GM19468 (cell line): Measurements from ENCODE around the gene CCDC27.

ENCODE experiments used
- ATAC-seq: cut with Tn5 transposase; IDR thresholded peaks from one replicate; pipeline ENCODE4 v1.9.1; 2021; ENCODE audit warnings: mild to moderate bottlenecking, moderate library complexity, moderate number of reproducible peaks; ENCODE audit not compliant: unreplicated experiment; ENCODE audit errors: extremely low read depth

The CCDC27 gene

DNA sequence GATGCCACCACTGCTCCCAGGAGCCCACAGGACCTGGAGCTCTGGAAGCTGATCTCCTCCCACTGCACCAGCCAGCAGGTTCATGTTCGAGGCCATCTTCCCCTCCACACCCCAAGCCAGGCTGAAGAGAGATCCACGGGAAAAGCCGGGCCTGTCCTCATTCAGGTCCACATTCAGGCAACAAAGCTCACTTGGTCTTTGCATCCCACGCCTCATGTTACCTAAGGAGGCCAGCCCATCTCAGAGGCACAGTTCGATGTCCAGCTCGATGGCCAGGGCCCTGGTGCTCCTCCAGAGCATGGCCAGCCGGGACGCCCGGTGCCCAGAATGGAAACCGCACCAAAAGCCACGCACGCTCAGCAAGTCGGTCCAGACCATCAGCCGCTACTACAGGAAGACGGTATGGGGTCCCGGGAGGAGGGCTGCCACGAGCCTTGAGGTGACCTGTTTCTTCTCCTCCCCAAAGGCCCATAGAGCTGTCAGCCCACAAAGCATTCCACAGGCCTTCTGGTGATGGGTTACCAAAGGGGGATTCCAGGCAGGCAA is at the start of gene CCDC27:
Gene CCDC27, plus strand, starts transcription at position 51 of the 546 bp plus-strand sequence. Its CDS starts 32 bp downstream, at position 83.
- no peak for ATAC-seq

DNA sequence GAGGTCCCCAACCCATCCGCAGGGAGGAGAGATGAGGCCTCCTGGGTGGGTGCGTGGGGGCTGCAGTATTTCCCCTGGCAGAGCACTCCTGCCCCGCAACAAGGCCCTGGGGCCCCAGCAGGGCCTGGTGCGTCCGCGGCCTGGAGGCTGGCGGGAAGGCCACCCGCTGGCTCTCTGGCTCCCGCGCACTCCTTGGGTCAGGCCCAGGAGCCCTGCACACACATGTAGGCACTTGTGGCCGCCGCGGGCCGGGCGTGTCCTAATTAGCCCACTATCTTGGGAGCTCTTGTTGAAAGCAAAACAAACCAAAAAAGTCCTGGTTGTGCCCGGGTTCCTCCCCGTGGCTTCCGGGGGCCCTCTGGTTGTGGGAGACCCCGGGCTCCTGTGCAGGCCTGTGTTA is 49.7 kb upstream of the CCDC27 start:
- no peak for ATAC-seq

DNA sequence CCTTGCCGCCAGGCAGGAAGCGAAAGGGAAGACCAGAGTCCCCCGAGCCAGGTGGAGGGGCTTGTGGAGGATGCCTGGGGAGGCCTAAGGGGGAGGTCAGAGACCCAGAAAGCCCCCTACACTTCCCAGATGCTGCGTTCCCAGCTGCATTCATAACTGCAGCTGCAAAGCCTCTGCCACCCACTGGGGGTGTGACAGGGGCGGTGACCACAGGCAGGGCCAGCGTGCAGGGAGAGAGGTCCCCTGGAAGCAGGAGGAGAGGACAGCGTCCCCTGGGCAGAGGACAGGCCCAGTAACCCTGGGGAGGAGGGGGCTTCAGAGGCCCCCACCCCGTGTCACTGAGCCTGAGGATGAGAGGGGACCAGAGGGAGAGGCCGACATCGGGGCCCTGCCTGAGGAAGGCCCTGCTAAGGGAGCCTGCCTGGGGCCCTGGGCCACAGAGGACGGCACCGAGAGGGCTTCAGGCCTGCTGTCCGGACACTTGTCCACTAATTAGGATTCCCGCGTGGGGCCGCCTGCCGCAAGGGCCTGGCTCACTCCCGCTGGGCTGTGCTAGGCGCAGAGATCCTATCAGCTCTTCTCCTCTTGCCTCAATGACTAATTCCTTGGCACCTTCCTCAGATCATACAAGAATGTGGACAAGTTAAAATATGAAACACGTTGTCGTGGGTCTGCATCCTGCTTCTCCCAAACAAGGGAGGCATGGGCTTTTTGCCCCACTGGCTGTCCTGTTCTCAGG is 49.1 kb upstream of the CCDC27 start:
- no peak for ATAC-seq

DNA sequence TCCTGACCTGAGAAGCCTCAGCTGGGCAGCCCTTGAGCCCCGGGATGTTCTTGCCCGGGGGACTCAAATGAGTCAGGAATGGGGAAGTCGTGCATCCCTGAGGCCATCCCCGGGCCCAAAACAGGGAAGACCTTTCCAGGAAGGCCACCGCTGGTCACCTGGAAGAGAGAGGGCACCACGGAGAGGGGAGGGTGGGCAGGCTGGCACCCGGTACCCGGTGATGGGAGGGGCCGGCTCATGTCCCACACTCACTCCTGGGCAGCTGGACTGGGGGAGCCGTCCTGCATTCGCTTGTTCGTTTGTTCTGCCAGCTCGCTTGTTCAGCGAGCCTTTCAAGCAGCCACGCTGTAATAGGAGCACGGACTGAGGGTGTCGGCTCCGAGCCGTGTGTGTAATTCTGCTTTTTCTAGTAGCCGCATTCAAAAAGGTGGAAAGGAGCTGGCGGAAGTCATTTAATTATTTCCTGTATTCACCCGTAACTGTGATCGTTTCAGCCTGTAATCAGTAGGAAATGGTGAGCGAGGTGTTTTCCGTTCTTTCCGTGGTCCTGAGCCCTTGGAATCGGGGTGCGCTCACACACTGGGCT is 48.4 kb upstream of the CCDC27 start:
- no peak for ATAC-seq

DNA sequence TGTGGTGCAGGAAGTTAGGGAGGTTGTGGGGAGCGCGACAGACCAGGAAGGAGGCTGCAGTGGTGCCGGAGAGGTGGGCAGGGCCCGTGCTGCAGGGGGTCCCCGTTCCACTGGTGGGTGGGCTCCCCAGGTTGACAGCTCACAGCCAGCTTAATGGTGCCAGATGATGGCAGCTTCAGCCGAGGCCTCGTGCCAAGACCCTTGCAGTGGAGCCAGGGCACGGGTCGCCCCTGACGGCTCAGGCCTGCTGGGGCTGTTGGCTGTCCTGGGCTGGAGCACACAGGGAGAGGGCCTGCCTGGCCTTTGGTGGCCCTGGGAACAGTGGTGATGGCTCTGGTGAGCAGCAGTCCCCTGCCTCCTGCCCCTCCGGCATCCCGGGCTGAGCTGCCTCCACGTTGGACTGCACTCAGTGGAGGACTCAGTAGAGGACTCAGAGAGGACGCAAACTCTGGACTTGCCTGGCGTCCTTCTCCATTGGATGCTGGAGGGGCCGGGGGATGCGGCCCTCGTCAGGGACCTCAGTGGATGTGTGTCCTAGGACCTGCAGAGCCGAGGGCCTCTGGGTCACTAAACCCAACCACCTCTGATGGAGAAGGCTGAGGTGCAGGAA is 46.8 kb upstream of the CCDC27 start:
- no peak for ATAC-seq

DNA sequence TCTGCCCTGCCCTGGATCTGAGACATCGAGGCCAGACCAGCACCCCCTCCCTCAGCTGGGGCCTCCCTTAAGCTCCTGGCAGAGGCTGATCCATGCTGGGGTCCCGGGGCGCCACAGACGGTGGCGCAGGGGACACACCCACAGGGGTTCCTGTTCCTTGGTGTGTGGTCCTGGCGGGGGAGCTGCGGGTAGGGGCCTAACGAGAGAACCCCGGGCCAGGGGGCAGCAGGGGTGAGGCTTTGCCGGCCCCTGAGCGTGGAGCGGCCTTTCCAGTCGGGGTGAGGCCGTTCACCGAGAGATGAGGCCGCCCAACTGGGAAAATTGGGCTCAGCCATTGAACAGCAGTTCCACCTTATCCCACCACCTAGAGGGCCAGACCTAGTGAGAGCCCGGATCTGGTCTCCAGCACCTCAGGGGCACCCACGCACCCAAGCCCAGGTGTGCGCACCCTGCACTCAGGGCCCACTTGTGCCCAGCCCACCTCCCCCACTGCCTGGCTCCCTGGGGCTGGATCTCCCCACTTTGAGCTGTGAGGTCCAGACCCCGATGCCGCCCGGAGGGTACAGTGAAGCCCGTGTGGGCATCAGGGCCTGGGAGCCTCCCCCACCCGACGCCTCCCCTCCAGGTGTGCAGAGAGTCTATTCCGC is 45.5 kb upstream of the CCDC27 start:
- no peak for ATAC-seq

DNA sequence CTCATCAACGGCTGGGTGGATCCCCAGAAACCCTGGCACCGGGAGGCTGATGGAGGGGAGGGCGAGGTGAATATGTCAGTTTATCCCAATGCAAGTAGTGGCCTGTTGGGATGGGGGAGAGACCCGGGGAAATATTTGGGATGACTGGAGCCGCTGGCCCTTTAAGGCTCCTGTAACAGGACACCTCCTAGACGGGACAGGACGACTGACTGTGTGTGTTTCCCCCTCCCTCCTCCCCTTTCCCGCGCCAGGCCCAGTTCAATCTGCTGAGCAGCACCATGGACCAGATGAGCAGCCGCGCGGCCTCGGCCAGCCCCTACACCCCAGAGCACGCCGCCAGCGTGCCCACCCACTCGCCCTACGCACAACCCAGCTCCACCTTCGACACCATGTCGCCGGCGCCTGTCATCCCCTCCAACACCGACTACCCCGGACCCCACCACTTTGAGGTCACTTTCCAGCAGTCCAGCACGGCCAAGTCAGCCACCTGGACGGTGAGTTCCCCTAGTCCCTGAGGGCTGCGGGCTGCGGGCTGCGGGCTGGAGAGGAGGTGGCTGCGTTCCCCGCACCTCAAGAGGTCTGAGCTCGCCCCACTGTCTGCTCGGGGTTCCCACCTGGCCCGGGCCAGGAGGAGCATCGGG is 44.8 kb upstream of the CCDC27 start:
- ATAC-seq = no peak

DNA sequence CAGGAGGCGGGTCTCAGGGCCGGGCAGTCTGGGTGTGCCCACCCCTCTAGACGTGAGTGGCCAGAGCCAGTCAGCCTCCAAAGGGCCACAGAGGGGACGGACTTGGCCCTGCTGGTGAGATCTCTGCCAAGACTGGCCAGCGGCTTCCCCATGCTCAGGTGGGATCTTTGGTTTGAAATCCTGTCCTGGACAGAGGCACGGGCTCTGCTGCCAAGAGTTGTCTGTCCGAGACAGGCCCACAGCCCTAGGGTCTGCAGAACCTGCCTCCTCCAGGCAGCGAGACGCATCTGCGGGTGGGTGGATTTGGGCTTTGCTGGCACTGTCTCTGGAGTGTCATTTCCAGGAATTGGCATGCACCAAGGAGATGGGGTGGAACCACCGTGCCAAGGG is 44.3 kb upstream of the CCDC27 start:
- no peak for ATAC-seq

DNA sequence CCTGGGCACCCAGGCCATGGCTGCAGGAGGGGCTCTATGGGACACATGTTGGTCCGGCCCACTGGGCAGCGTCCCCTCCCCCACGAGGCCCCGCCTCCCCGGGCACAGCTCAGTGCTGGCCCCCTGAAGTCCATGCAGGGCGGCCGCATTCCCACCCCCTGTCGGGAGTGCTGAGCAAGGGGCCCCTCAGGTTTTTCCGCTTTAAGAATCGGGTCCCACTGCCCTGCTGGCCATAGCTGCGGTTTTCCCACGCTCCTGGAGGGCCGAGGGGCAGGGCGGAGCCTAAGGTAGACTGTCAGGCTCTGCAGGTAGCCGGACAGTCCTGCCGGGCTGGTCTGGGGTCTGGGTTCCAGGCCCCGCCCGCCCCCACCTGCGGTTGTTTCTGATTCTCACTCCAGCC is 43.5 kb upstream of the CCDC27 start:
- ATAC-seq = no peak

DNA sequence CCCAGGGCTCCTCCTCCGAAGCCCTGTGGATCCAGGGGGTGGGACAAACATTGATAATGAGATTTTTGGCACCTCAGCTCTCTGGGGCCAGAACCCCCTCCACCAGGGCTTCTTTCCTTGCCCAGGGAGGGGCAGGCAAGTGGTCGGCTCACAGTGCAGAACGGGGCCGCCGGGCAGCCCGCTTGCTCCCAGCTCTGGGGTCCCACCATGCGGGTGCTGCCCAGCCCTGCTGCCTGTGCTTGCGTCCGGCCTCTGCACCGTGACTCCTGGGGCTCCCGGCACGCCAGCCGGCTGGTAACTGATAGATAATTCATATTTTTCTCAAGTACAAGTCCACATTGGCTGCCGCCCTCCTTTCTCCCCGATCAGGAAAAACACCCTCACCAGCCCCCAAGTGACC is 42.0 kb upstream of the CCDC27 start:
- no peak for ATAC-seq

DNA sequence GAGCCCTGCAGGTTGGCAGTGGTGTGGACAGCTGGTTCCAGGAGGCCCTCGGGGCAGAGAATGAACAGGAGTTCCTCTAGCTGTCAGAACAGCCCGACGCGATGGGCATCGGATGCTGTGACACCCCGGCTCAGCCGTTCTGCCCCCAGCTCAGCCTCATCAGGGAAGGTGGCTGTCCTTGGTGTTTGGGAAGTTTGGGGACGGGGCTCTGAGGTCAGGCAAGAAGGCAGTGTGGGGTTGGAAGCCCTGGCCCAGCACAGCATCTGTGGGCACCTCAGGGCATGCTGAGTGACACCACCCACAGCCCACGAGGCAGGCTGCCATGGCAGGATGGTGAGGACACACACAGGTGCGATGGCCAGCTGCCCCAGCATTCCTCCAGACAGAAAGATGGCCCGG is 40.9 kb upstream of the CCDC27 start:
- ATAC-seq = no peak

DNA sequence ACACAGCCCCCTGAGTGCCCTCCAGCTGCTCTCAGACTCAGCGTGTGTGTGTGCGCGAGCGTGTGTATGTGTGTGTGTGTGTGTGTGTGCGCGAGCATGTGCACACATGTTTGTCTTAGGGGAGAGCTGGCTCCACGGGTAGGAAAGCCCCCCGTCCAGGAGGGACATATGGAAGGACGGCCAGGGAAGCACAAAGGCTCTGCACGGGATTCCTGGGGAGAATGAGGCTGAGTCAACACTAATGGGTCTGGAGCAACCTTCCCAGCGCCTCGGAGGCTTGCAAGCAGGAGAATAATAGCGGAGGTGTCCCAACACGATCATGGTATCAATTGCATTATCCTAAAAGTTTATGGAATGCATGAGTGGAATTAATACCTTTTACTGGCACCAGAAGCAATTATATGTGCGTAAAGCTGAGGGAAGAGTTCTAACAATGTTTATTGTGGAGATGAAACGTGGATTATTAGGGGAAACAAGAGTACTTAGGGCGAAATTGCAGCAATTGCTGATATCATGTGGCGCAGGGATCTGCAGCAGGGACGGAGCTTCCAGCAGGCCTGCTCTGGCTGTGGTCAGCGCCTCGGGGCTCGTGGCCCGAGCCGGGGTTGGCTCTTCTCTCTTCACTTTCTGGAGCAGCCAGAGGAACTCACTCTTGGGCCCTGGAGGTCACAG is 40.3 kb upstream of the CCDC27 start:
- no peak for ATAC-seq

DNA sequence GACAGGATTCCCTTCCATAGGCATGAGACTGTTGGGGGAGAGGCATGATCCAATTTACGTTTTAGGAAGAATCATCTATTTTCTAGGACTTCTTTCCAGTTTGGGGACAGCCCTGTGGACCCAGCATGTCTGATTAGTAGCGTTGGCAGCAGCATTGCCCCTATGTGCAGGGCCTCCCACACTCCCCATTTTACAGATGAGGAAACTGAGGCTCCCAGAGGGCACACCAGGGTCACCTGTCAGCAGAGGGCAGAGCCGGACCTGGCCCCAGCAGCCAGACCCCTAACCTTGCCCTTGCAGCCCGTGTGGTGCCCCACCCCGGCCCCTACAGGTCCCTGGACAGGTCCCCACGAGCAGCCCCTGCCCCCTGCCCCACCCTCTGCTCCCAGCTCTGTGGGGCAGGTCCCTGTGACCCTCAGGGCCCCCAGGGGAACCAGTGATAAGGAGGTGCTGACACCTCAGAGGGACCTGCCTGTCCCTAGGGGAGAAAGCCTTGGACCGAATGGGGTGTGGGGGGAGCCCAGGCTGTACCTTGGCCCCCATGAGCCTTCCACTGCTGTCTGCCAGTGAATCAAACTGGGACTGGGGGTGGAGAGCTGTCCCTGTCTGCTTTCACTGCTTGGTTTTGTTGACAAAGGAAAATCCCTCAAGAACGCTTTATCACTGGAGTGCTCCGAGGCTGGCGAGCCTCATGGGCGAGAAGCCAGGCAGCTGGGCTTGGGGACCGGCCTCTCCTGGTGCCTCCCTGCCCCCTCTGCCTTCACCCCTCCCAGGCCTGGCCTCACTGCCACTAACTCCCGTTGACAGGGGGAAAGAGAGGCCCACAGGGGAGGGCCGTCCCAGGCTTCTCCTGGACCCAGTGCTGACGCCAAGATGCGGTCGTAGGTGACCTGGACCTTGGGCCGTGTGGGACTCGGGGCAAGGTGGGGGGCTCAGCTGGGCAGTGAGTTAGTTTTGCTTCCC is 39.4 kb upstream of the CCDC27 start:
- ATAC-seq = no peak

DNA sequence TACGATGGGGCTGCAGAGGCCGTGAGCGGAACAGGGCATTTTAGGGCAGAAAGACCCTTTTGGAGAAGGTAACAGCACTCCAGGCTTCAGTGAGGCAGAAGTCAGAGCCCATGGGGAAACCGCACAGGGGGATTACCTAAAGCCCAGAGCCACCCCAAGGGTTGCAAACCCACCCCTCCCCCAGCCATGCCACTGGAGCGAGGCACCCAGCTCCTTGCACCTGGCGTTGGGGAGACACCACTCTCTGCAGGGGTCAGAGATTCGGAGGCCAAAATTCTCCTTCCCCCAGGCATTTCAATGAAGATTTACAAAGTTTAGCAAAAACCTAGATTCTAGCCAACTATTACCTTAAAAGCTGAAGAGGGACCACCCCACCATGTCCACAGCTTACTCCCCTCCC is 38.4 kb upstream of the CCDC27 start:
- no peak for ATAC-seq

DNA sequence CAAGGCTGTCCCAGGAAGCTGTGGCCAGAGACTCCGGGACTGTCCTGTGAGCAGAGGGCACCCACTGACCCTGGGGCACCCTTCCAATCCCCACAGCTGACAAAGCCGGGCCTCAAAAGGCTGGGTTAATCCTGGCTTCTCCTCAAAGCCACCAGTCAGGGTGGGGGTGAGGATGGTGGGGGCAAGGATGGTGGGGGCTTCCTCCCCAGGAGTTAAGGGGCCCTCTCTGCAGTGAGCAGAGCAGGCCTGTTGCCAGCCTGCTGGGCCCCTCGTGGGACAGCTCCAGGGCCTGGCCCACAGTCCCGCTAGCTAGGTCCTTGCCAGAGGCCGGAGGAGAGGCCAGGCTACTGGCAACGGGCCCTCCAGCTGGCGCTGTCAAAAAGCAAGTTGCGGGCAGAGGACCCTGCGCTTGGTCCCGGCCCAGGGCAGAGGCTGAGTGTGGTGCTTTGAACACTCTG is 37.9 kb upstream of the CCDC27 start:
- no peak for ATAC-seq

DNA sequence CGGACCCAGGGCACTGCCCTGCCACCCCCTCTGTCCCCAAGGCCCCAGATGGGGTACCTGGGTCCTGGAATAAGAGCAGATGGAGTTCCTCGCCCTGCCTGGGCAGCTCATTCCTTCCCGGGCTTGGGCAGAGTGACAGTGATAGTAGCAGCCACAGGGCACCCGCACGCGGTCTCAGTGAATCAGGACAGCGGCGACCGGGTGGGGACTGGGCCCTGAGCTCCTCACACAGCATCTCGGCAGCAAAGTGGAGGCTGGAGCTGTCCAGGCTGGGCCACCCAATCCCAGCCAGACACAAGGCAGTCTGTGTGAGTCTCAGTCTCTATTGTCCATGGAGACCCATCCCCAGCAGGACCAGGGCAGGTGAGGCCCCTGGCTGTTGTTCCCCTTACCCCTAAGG is 37.4 kb upstream of the CCDC27 start:
- ATAC-seq = no peak

DNA sequence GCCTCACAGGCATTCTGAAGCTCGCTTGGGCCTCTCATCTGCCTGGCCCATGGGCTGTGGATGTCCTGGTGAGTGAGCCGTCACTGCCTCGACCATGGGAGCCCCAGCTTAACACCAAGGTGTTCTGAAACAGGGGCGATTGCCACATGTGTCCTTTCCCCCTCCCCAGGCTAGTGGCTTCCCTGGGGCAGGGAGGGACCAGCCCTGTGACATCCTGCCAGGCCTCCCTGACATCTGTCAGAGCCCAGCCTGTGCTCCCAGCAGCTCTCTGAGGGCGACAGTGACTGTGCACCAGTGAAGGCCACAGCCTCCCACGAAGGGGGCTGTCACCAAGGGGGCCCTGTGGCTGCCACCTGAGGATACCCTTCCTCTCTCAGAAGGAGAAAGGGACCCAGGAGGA is 35.9 kb upstream of the CCDC27 start:
- no peak for ATAC-seq

DNA sequence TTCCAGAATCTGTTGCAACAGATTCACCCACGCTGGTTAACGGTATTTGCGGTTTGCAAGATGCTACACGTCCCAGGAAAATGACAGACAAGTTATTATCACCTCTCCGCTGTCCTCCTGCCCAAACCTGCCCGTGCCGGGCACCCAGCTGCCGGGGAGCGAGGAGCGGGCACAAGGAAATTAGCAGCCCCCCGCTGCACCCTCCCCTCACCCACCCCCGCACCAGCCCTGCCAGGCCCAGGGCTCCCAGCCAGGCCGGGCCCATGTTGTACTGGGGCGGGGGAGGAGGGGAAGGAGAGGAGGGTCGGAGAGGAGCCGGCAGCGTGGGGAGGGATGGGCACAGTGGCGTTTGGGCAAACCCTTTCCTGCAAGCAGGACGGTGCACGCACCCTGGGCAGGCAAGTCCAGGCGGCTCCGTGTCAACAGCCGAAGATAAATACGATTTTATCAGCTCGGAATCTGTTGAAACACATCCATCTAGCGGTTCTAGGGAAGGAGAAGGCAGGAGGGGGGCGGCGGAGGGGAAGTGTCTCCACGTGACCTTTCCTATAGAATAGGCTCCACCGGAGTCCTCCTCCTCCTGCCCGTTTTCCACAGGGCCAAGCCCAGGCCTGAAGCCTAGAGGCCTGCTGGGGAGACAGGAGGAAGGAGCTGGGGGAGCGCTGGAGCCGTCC is 35.1 kb upstream of the CCDC27 start:
- no peak for ATAC-seq
